Embryonic facial prominence (tissue), 1 donor: ENCODE data around the gene CSNK1G1.

Source experiments
- DNase-seq: peaks from one replicate; pipeline ENCODE4 v3.0.0-alpha.2; 2016; ENCODE audit errors: extremely low spot score

CSNK1G1 gene

DNA sequence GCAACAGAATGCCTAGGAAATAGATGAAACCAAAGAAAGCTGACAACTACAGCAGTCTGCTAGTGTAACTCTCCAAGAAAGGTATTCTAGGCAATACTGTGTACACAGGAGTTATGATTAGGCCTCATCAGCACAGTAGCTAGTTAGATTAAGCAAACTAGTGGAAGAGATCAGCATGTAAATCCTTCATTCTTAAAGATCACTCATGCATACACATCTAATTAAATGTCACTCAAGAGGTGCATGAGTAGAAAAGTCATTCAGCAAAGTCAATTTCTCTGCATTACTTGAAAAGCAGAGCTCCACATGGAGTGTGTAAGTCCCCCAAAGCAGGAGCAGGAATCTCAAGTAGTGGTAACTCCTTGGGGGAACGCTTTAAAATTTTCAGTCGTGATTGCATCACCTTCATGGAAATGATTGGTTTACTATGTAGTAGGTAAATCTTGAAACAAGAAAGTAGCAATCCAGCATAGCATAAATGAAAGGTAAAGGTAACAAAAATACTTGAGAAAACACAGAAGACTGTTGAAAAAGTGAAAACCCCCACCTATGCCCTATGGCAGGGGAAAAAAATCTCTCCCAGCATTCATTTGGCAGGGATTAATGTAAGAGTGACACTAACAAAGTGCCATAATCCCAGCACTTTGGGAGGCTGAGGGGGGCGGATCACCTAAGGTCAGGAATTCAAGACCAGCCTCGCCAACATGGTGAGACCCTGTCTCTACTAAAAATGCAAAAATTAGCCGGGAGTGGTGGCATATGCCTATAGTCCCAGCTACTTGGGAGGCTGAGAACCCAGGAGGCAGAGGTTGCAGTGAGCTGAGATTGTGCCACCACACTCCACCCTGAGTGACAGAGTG, 163.8 kb downstream of the CSNK1G1 start:
- no peak for DNase-seq

DNA sequence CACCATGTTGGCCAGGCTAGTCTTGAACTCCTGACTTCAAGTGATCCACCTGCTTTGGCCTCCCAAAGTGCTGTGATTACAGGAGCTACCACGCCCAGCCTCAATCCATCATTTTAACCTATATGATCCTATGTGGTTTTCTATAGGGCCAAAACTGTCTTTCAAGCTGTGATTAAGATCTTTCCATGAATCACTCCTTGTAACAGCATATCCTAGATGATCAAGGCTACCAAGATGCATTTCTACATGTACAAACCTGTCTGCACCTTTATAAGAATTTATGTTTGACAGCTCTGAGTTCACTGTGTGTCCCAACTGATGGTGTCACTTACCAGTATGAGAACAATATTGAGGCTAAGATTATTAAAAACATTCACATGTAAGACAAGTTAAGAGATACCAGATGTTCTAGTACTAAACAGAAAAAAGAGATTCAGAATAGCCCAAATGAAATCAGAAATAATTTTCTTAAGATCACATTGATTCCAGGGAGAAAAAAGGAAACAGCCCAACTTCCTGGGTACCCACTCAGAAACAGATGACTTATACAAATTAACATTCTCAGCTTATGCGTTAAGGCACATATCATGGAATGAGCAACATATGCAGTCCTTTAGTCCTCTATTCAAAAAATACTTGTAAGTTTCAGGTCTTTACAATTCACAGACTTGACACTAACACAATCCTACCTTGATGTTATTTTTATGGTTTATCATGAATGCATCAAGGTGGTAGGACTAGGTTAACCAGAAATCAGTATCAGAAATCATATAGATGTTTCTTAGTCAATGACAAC, 168.4 kb downstream of the CSNK1G1 start:
- DNase-seq = no peak

DNA sequence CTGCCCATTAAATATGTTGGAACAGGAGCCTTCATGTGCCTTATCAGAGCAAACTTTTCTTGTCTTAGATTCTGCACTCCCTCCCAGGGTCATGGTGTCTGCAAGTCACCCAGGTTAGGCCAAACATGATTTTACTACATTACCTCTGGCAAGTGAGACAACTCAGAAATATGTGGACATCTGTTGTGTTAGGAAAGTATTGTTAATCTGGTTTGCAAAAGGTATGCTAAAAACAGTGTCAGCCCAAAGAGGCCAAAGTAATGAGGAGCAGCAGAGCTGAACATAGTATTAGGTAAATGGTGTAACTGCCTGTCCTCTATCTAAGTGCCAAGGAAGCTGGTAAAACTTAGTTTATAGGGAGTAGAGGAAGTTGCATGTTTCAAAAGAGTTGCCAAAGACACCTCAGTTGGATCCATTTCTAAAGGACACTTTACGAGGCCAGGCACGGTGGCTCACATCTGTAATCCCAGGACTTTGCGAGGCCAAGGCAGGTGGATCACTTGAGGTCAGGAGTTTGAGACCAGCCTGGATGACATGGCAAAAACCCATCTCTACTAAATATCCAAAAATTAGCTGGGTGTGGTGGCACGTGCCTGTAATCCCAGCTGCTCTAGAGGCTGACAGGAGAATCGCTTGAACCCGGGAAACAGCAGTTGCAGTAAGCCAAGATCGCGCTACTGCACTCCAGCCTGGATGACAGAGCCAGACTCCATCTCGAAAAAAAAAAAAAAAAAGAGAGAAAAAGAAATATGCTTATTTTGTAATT, 170.6 kb downstream of the CSNK1G1 start:
- DNase-seq = no peak

DNA sequence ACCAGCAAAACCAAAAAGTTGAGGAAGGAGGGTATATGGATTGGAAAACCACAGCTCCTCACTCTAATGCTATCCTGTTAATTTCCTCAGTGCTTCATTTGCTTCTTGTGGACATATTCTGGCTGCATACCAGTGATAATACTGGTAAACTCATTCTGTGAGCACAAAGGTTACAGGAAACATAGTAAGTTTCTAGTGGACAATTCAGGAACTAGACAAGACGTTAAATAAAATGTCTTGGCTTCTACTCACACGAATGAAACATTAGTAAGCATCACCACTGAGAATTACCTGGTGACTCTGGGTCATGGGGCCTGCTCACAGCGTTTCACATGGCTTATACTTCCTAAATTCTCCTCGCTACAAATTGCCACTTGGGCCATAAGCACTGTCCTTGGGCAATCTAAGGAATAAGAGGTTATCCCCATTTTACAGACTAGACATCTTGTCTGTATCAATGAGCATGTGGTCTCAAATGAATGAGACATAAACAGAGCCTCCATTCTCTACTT, 173.1 kb downstream of the CSNK1G1 start:
- no peak for DNase-seq

DNA sequence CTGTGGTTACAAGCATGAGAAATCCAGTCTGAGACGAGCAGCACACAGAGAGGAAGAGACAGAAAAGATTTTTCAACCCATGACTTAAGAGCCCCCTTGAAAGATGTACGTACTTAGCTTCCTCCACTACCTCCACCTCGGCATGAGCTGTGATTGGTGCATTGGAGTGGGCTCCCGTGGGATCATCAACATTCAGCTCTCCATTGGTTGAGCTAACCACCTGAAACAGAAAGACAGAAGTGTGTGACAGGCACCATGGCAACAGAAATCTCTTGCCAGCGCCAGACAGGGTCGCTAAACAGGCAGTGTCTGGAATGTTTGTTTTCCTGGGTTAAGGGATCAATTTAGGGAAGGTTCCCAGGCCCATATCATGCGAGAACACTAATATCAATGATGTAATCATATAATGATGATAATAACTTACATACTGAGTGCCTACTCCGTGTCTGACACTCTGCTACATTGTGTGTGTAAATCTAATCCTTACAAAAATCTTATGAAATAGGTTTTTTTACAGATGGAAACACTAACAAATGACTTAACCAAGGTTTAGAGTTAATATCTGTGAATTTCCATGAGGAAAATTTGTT, 175.6 kb downstream of the CSNK1G1 start:
- no peak for DNase-seq

DNA sequence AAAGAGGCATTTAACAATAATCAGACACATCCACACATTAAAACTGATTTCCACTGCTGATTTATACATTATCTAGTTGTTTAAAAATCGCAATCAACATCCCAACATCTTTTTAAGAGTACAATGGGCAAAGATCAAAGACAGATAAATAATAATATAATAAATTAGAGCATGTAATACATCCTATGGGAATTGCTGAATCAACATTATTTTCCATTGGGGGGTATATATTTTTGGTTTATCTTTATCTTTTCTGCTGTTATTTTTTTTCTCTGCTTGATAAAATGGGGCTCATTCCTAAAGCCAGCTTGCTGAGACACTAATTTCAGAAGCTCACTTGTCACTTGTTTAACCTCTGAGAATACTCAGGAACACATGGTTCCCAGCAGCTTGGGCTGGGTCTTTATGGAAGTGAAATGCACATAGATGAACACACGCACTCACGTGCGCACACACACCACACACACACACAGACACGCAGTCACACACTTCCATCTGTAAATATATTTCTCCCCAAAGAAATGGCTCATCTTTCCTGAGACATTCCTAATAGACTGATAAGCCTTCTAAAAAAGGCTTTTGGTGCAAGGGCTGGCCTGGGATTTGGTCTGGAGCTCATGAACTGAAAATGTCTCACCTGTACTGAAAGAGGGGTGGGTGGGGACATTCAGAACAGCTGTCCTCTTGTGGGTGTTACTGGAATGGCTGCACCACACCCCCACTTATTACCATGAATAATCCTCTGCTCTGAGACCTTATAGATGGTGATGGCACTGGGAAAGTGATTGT, 189.7 kb downstream of the CSNK1G1 start:
- DNase-seq = no peak

DNA sequence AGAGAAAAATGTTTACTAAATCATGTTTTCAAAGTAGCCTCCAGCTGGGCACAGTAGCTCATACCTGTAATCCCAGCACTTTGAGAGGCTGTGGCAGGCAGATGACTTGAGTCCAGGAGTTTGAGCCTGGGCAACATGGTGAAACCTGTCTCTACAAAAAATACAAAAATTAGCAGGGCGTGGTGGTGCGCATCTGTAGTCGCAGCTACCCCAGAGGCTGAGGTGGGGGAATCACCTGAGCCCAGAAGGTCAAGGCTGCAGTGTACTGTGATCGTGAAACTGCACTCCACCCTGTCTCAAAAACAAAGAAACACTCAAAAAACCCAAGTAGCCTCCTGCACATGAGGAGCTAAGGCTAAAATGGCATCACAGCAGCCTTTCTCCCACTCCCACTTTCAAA, 191.5 kb downstream of the CSNK1G1 start:
- DNase-seq = no peak

DNA sequence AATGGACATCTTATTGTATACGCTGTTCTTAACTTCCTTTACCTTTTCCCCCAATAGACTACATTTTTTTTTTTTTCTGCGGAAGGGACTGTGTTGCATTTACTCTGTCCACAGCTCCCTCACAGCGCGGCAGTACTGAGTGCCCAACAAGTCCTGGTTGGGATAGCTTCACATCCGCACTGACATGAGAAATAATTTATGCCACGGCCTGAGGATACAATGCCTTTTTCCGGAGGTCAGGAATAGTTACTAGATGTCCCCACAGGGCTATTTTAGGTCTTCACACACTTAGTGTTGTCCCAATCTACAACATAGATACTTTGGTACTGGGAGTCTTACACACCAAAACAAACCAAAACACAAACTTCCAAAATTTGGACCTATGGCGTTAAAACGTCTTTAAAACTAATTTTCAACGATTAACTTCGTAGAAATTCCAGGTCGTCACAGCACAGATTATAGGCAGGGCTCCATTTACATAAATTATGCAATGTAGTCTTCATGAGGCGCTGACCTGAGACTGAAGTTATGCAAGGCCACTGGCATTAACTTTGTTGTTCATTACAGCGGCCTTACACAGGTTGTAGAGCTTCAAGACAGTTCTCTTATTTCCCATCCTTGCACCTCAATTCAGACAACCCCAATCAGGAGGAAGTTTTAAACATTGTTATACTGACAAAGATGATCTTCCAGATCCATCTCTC, 192.2 kb downstream of the CSNK1G1 start:
- no peak for DNase-seq

DNA sequence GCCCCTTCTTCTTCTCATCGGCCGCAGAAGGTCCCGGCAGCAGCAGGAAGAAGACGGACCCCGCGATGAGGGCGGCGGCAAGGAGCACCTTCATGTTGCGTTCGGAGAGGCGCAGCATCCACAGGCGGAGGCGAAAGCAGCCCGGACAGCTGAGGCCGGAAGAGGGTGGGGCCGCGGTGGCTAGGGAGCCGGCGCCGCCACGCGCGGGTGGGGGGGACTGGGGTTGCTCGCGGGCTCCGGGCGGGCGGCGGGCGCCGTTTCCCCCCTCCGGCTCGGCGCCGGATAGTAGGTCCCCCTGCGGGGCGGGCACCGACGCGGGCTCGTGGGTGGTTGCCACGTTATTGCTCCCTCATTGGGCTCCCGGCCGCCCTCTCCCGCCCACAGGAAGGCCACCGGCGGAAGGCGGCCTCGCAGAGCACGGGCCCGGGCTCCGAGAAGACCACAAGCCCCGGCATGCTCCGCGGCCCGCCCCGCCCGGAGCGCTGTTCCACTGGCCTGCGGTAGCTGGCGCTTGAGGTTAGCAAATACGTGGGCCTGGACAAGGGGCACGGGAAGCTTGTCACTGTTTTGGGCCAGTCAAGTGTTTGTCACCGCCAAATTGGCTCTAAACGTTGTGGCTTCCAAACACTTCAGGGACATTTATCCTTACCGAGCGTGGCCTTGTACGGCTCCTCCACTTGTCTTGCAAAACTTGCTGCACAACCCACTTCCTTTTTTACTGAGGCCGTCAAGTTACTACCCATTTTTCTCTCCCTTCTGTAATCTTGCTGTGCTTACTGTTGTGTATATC, 192.9 kb downstream of the CSNK1G1 start, which contains the start of gene PPIB:
TSS of gene PPIB (minus strand) at position 154 of the 790 bp plus-strand sequence. CDS start at position 118, 36 bp downstream.
- DNase-seq = peak; percentile 87

DNA sequence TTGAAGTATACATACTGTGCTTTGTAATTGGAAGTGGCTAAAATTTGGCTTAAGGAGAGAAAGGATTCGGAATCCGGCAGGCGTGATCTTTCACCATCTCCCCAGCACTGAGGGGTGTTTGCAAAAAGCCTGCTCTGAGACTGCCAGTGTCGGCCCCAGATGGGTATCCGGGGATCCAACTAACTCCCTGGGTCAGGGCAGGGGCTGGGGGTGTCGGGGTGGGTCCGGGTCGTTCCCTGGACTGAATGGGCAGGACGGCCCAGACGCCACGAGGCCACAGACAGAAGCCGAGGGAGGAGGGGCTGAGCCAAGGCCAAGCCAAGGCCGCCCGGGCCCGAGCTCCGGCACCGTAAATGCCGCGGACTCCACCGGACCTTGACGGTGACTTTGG, 193.5 kb downstream of the CSNK1G1 start:
- DNase-seq = no peak

DNA sequence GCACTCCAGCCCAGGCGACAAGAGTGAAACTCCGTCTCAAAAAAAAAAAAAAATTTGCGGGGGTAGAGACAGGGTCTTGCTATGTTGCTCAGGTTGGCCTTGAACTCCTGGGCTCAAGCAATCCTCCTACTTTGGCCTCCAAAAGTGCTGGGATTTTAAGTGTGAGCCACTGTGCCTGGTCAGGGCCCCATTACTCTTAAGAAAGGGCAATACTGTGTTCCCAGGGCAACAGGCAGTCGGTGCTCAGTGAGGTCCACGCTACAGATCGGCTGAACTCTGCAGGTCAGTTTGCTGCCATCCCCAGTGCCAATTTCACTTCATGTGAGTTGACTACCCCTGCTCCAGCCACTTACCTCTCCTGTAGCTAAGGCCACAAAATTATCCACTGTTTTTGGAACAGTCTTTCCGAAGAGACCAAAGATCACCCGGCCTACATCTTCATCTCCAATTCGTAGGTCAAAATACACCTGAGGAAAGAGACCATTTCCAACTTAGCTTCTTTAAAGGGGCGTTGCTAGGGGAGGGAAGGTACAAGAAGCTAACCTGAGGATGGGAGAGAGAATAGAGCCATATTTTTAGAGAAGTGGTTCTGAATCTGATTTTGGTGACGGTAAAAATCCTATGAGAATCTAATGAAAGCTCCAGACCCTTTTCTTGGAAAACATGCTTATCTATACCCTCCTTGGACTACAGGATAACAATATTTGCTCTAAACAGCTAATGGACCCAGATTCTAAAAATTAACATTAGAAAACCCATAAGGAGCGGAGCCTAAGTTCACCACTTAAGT, 194.1 kb downstream of the CSNK1G1 start:
- DNase-seq = no peak

DNA sequence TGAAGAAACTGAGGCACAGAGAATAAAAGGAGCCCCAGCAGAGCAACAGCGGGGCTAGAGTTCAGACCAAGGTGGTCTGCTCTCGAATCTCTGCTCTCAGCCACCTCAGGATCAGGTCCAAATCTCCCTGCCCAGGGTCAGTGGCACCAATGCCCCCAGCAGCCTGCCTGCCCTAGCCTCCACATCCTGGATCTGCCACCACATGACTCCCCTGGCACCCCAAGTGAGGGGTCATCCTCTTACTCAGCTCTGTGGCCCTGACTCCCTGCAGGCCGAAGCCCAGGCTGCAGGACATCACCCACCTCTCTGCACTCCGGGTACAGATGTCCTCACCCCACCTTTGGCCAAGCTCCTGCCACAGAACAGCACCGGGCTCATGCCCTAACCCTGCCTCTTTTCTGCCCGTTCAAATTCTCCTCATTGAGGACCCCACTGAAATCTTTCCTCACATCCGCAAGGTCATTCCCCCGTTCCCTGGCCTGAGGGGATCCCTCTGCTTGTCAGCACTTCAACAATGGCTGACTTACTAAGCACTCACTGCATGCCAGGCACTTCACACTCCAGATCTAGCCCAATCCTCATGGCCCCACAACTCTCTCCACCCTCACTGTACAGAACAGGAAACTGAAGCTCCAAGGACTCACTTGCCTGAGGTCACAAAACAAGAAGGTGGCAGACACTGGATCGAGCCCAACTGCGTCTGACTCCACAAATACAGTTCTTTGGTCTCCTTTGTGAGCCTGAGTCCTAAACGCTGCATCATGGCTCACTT, 197.4 kb downstream of the CSNK1G1 start:
- no peak for DNase-seq

DNA sequence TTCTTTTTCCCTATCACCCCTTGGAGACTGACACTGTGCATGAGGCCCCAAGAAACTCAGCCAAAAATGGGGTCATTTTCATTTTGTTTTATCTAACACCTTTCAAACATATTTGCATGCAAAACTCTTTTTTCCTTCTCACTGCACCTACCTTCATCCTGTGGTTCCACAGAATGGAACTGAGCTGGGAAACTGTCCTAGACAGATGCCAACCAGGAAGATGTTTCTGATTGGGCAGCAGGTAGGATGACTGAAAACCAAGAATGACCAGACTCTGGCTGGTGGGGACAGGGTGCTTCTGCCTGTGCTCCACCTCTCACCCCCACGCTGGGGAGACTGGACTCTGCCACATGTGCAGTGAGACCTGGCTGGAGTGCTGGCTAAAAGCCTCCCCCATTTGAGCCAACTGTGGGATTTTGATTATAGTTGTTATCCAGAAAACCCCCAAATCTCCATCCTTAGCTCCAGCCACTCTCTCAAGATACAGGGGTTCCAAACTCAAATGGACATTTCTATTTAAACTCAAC, 198.3 kb downstream of the CSNK1G1 start:
- no peak for DNase-seq

DNA sequence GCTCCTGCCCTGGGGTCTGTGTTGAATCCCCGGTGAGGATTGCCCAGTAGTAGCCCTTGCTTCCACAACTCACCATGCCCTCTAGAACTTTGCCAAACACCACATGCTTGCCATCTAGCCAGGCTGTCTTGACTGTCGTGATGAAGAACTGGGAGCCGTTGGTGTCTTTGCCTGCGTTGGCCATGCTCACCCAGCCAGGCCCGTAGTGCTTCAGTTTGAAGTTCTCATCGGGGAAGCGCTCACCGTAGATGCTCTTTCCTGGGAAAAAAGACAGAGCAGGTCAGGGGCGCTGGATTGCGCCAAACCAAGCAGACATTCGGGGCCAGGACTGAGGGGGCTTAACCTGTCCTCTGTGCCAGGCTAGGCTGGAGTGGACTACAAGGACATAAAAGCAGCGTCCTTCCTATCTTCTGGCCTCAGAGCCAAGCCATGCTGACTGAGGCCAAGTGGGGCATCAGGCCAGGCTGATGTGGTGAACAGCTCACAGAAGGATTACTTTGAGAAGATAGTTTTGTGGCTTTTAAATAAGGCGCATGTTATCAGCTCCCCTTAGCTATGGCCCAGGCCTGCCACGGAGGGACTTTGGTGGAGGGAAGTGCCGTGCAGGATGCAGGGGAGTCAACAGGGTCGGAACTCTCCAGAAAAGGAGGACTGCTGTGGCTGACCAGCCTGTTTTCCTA, 199.2 kb downstream of the CSNK1G1 start:
- no peak for DNase-seq

DNA sequence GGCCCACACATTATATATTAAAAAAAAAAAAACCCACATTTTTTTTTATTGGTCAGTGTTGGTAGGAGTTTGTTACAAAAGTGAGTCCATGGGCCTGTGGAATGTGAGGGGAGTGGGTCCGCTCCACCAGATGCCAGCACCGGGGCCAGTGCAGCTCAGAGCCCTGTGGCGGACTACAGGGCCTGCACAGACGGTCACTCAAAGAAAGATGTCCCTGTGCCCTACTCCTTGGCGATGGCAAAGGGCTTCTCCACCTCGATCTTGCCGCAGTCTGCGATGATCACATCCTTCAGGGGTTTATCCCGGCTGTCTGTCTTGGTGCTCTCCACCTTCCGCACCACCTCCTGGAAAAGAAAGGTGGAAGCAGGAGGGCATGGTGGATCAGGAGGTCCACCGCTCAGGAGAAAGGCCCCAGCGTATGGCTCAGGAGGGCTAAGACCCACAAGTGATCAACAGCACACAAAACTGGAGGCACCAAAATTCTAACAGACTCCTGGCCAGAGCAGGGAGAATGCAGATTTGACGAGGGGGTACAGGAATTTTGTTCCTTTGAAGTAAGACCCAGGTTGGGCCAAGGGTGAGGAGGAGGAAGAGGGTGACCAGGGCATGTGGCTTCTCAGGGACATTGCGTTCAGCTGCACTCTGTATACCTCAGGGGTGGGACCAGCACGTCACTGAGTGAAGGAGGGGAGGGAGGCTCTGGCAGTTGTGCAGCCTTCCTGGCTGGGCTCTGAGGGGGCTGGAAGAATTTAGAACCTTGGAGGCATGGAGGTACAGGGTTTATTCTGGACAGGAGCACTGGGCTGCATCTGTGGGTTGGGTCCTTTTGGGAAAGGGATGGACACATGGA, 199.9 kb downstream of the CSNK1G1 start:
- no peak for DNase-seq
